ENCODE measurements around the gene PER3. TPM values are rescaled to one million over a fixed set of nuclear protein-coding genes. Genes with fewer than 3 reads are reported as not detected.
A peak's percentile ranks its signal among the peaks of the same experiment; 100 is the strongest.

The PER3 gene
- total RNA-seq, 1 experiment from 2014 or later, result 4.3 TPM

DNA sequence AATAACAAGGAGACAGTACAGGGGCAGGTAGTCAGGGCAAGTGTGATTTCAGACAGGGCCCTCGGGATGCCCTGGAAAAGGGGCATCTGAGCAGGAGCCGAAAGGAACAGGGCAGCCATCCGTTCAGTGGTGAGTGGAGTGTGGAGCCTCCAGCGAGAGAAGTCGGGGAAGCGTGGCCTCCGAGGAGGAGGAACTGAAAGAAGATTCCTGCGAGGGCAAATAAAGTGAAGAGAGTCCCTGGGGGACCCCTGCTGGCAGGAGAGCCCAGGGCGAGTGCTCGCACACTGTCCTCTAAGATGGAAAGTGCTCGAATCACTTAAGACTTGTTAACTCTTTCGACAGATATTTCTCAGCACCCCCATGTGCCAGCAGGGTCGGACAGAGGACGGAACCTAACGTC lies 72.3 kb downstream of the PER3 start:
- Histone ChIP-seq H3K79me2 (ENCODE audit: low read length) (no peaks in the 10 kb centered on the region), H3K36me3 (ENCODE audit: low read depth, low read length) (no peaks in the 10 kb centered on the region), H3F3A (ENCODE audit: low read length, unreplicated experiment) (no peaks in the 10 kb centered on the region), H3K9me2 (replicated peaks; ENCODE audit: low read length) (no peaks in the 10 kb centered on the region), H4K20me1 (ENCODE audit: low read length) (no peaks in the 10 kb centered on the region), H2AFZ (ENCODE audit: low read length) (no peak overlapping the region), H3K27ac (ENCODE audit: low read length) (no peak overlapping the region), H3K9ac (ENCODE audit: low read length) (no peak overlapping the region), H3K9me3 (ENCODE audit: low read length) (no peaks in the 10 kb centered on the region), H3K27me3 (ENCODE audit: low read length) (no peaks in the 10 kb centered on the region), H3K4me2 (ENCODE audit: low read length) (no peak overlapping the region), H3K4me3 (ENCODE audit: low read length) (no peak overlapping the region), H3K4me1 (ENCODE audit: insufficient read depth, low read length) (no peaks in the 10 kb centered on the region)
- DNase-seq, result no peak
- ChIA-PET CTCF (no interaction called here), POLR2A (ENCODE audit: unreplicated experiment) (no interaction called here)
- no TSS peak for BruUV-seq (replicated peaks)
- TF ChIP-seq EZH2phosphoT487 (IDR thresholded peaks at IDR 0.05; ENCODE audit: borderline replicate concordance, low read length) (no peak), EZH2 (IDR thresholded peaks at IDR 0.05; ENCODE audit: low read length, unreplicated experiment) (no peak)
- TF ChIP-seq, protein P1, sequence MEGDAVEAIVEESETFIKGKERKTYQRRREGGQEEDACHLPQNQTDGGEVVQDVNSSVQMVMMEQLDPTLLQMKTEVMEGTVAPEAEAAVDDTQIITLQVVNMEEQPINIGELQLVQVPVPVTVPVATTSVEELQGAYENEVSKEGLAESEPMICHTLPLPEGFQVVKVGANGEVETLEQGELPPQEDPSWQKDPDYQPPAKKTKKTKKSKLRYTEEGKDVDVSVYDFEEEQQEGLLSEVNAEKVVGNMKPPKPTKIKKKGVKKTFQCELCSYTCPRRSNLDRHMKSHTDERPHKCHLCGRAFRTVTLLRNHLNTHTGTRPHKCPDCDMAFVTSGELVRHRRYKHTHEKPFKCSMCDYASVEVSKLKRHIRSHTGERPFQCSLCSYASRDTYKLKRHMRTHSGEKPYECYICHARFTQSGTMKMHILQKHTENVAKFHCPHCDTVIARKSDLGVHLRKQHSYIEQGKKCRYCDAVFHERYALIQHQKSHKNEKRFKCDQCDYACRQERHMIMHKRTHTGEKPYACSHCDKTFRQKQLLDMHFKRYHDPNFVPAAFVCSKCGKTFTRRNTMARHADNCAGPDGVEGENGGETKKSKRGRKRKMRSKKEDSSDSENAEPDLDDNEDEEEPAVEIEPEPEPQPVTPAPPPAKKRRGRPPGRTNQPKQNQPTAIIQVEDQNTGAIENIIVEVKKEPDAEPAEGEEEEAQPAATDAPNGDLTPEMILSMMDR (conservative IDR thresholded peaks at IDR 0.05; ENCODE audit: low read depth, low read length), result no peak
- intact Hi-C loops (cut with micrococcal nuclease), result no loop called here
- no peak for ATAC-seq

DNA sequence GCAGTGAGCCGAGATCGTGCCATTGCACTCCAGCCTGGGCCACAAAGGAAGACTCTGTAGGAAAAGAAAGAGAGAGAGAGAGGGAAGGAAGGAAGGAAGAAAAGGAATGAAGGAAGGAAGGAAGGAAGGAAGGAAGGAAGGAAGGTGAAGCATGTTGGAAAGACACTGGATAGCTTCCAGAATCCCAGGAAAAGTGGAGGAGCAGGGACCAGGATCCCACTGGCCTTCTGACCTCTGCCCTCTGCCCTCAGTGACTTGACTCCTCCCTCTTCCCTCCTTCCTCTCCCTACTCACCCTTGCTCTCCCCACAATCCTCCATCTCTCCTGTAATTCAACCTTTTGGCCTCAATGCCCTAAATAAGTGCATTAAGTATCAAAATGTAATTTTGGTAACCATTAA lies 72.9 kb downstream of the PER3 start:
- DNase-seq (no peak), ATAC-seq (no peak)
- no peak overlapping the region for H3K4me2 ChIP-seq (ENCODE audit: low read length)
- CTCF ChIA-PET, result interaction anchor here (0.6 kb wide), 1 partner anchor 1199 kb away, joined by 4 read pairs; no protein-coding TSS in a partner anchor
- H3K9ac ChIP-seq (ENCODE audit: low read length), result no peak overlapping the region
- H3K9me3 ChIP-seq (ENCODE audit: low read length), result no peaks in the 10 kb centered on the region
- H2AFZ ChIP-seq (ENCODE audit: low read length), result no peak overlapping the region
- intact Hi-C loops (cut with micrococcal nuclease), result no loop called here
- no peaks in the 10 kb centered on the region for H3K27me3 ChIP-seq (ENCODE audit: low read length)
- POLR2A ChIA-PET (ENCODE audit: unreplicated experiment), result no interaction called here
- no TSS peak for BruUV-seq (replicated peaks)
- no peak overlapping the region for H3K4me3 ChIP-seq (ENCODE audit: low read length)
- H3K27ac ChIP-seq (ENCODE audit: low read length), result no peak overlapping the region
- no peak for TF ChIP-seq EZH2phosphoT487 (IDR thresholded peaks at IDR 0.05; ENCODE audit: borderline replicate concordance, low read length)
- TF ChIP-seq, protein P1 (conservative IDR thresholded peaks at IDR 0.05; ENCODE audit: low read depth, low read length), result no peak
- TF ChIP-seq EZH2 (IDR thresholded peaks at IDR 0.05; ENCODE audit: low read length, unreplicated experiment), result no peak
- H3K4me1 ChIP-seq (ENCODE audit: insufficient read depth, low read length), result no peaks in the 10 kb centered on the region
- H3K79me2 ChIP-seq (ENCODE audit: low read length), result no peaks in the 10 kb centered on the region
- no peaks in the 10 kb centered on the region for H4K20me1 ChIP-seq (ENCODE audit: low read length)
- no peaks in the 10 kb centered on the region for H3F3A ChIP-seq (ENCODE audit: low read length, unreplicated experiment)
- H3K9me2 ChIP-seq (replicated peaks; ENCODE audit: low read length), result no peaks in the 10 kb centered on the region
- H3K36me3 ChIP-seq (ENCODE audit: low read depth, low read length), result no peaks in the 10 kb centered on the region

DNA sequence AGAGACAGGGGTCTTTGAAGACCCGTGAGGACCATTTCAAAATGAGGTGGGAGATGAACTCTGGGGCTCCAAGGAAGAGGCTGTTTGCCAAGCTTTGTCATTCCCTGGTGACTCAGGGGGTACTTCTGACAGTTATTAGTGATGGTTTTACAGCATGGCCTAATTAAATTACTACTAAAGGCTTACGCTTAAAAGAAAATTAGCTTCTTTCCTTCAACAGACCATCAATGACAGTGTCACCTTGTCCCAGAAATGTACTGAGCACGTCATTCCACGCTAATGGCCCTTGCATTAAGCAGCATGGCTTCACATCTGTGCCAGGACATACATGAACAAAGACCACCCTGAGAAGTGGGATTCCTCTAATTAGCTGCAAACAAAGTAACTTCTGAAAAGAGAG lies 73.9 kb downstream of the PER3 start:
- no peaks in the 10 kb centered on the region for H4K20me1 ChIP-seq (ENCODE audit: low read length)
- H3K27ac ChIP-seq (ENCODE audit: low read length), result no peak overlapping the region
- no peak overlapping the region for H3K4me2 ChIP-seq (ENCODE audit: low read length)
- CTCF ChIA-PET, result interaction anchor here (0.6 kb wide), 1 partner anchor 1200 kb away, joined by 4 read pairs; no protein-coding TSS in a partner anchor
- POLR2A ChIA-PET (ENCODE audit: unreplicated experiment), result no interaction called here
- H3K4me3 ChIP-seq (ENCODE audit: low read length), result no peak overlapping the region
- H3K79me2 ChIP-seq (ENCODE audit: low read length), result no peaks in the 10 kb centered on the region
- DNase-seq (peak; percentile 7), ATAC-seq (no peak)
- H3K9ac ChIP-seq (ENCODE audit: low read length), result no peak overlapping the region
- no peaks in the 10 kb centered on the region for H3K9me2 ChIP-seq (replicated peaks; ENCODE audit: low read length)
- no peaks in the 10 kb centered on the region for H3K9me3 ChIP-seq (ENCODE audit: low read length)
- no peaks in the 10 kb centered on the region for H3K4me1 ChIP-seq (ENCODE audit: insufficient read depth, low read length)
- TF ChIP-seq, protein P1 (conservative IDR thresholded peaks at IDR 0.05; ENCODE audit: low read depth, low read length), result no peak
- TF ChIP-seq EZH2phosphoT487 (IDR thresholded peaks at IDR 0.05; ENCODE audit: borderline replicate concordance, low read length) (no peak), EZH2 (IDR thresholded peaks at IDR 0.05; ENCODE audit: low read length, unreplicated experiment) (no peak)
- no peak overlapping the region for H2AFZ ChIP-seq (ENCODE audit: low read length)
- H3K27me3 ChIP-seq (ENCODE audit: low read length), result no peaks in the 10 kb centered on the region
- no TSS peak for BruUV-seq (replicated peaks)
- H3K36me3 ChIP-seq (ENCODE audit: low read depth, low read length), result no peaks in the 10 kb centered on the region
- no peaks in the 10 kb centered on the region for H3F3A ChIP-seq (ENCODE audit: low read length, unreplicated experiment)
- intact Hi-C loops (cut with micrococcal nuclease), result no loop called here

Measured in PC-3 (cell line).